Liver (tissue), 9 donors: Measurements from ENCODE around the gene CLCF1. TPM values are rescaled to one million over a fixed set of nuclear protein-coding genes. Genes with fewer than 3 reads are reported as not detected.

ENCODE experiments used
- DNase-seq: peaks from one replicate; pipeline ENCODE4 v3.0.0-alpha.2; 2017; ENCODE audit warnings: low spot score
- H3K27ac ChIP-seq, 2 donors: one replicate each; pipeline ENCODE4 v1.7.0; 2013; ENCODE audit warnings: inconsistent platforms in 2 of 2, low read length in 2 of 2, control low read depth in 1 of 2, low read depth in 1 of 2, mild to moderate bottlenecking in 1 of 2
- H3K27me3 ChIP-seq, 4 donors: one replicate each; pipeline versions ENCODE4 v1.6.1 to v1.7.0; 2013; ENCODE audit warnings: low read length in 3 of 4, inconsistent platforms in 1 of 4, mild to moderate bottlenecking in 1 of 4, moderate library complexity in 1 of 4; ENCODE audit not compliant: control insufficient read depth in 4 of 4, insufficient read depth in 4 of 4
- H3K36me3 ChIP-seq, 4 donors: one replicate each; pipeline versions ENCODE4 v1.6.1 to v1.7.0; 2013; ENCODE audit warnings: low read length in 3 of 4, mild to moderate bottlenecking in 3 of 4, low read depth in 1 of 4, moderate library complexity in 1 of 4; ENCODE audit not compliant: control insufficient read depth in 4 of 4, insufficient read depth in 3 of 4
- H3K4me1 ChIP-seq, 4 donors: one replicate each; pipeline versions ENCODE4 v1.6.1 to v1.7.0; 2013; ENCODE audit warnings: low read length in 3 of 4, mild to moderate bottlenecking in 3 of 4, moderate library complexity in 1 of 4; ENCODE audit not compliant: control insufficient read depth in 4 of 4, insufficient read depth in 4 of 4
- H3K4me3 ChIP-seq, 3 donors: one replicate each; pipeline versions ENCODE4 v1.6.1 to v1.7.0; 2013; ENCODE audit warnings: low read length in 3 of 3, control low read depth in 1 of 3, low read depth in 1 of 3, mild to moderate bottlenecking in 1 of 3
- H3K9ac ChIP-seq, 2 donors: one replicate each; pipeline ENCODE4 v1.7.0; 2013; ENCODE audit warnings: low read length in 2 of 2, mild to moderate bottlenecking in 2 of 2, moderate library complexity in 2 of 2, control low read depth in 1 of 2, low read depth in 1 of 2
- H3K9me3 ChIP-seq, 4 donors: one replicate each; pipeline versions ENCODE4 v1.6.1 to v1.7.0; 2013; ENCODE audit warnings: low read length in 3 of 4; ENCODE audit not compliant: control insufficient read depth in 4 of 4
- ATF3 ChIP-seq: IDR thresholded peaks from 2 replicates; pipeline ENCODE4 v1.6.1; 2016; ENCODE audit warnings: antibody characterized with exemption
- CTCF ChIP-seq: fragments of 150-350 bp; IDR thresholded peaks from 2 replicates; pipeline ENCODE4 v1.5.1; 2017; ENCODE audit warnings: improper control_type of control experiment, low read depth, low read length; ENCODE audit not compliant: missing input control
- EGR1 ChIP-seq, 2 donors: IDR thresholded peaks; 2 replicates each; pipeline ENCODE4 v1.6.1; 2016 to 2018; ENCODE audit warnings: antibody characterized with exemption in 2 of 2, low read depth in 2 of 2
- FOXA1 ChIP-seq: IDR thresholded peaks from 2 replicates; pipeline ENCODE4 v1.6.1; 2016; ENCODE audit warnings: antibody characterized with exemption
- FOXA2 ChIP-seq: IDR thresholded peaks from 2 replicates; pipeline ENCODE4 v1.6.1; 2016; ENCODE audit warnings: antibody characterized with exemption
- GABPA ChIP-seq, 2 donors: IDR thresholded peaks in 1 of 2; conservative IDR thresholded peaks in 1 of 2; 2 replicates each; pipeline ENCODE4 v1.6.1; 2016; ENCODE audit warnings: antibody characterized with exemption in 2 of 2, mild to moderate bottlenecking in 1 of 2, moderate library complexity in 1 of 2
- HNF4A ChIP-seq, 2 donors: conservative IDR thresholded peaks; 2 replicates each; pipeline ENCODE4 v1.6.1; 2016; ENCODE audit warnings: antibody characterized with exemption in 2 of 2, mild to moderate bottlenecking in 2 of 2
- HNF4G ChIP-seq: IDR thresholded peaks from 2 replicates; pipeline ENCODE4 v1.6.1; 2016; ENCODE audit warnings: antibody characterized with exemption
- JUND ChIP-seq, 2 donors: IDR thresholded peaks; 2 replicates each; pipeline ENCODE4 v1.6.1; 2016; ENCODE audit warnings: antibody characterized with exemption in 2 of 2
- MAX ChIP-seq: IDR thresholded peaks from 2 replicates; pipeline ENCODE4 v1.6.1; 2016; ENCODE audit warnings: antibody characterized with exemption
- NR2F2 ChIP-seq: IDR thresholded peaks from 2 replicates; pipeline ENCODE4 v1.6.1; 2016; ENCODE audit warnings: antibody characterized with exemption
- RAD21 ChIP-seq, 2 donors: IDR thresholded peaks; 2 replicates each; pipeline ENCODE4 v1.6.1; 2016; ENCODE audit warnings: antibody characterized with exemption in 2 of 2, mild to moderate bottlenecking in 2 of 2
- REST ChIP-seq: IDR thresholded peaks from 2 replicates; pipeline ENCODE4 v1.6.1; 2016; ENCODE audit warnings: antibody characterized with exemption, mild to moderate bottlenecking
- RXRA ChIP-seq, 2 donors: IDR thresholded peaks; 2 replicates each; pipeline ENCODE4 v1.6.1; 2017 to 2018; ENCODE audit warnings: antibody characterized with exemption in 2 of 2, mild to moderate bottlenecking in 1 of 2
- SP1 ChIP-seq: IDR thresholded peaks from 2 replicates; pipeline ENCODE4 v1.6.1; 2018; ENCODE audit warnings: antibody characterized with exemption, mild to moderate bottlenecking
- TAF1 ChIP-seq: conservative IDR thresholded peaks from 2 replicates; pipeline ENCODE4 v1.6.1; 2016; ENCODE audit warnings: antibody characterized with exemption, mild to moderate bottlenecking
- YY1 ChIP-seq: IDR thresholded peaks from 2 replicates; pipeline ENCODE4 v1.6.1; 2016; ENCODE audit warnings: antibody characterized with exemption, mild to moderate bottlenecking
- ZBTB33 ChIP-seq: IDR thresholded peaks from 2 replicates; pipeline ENCODE4 v1.6.1; 2016; ENCODE audit warnings: antibody characterized with exemption
- WGBS: extraction: QIAGEN DNeasy Blood & Tissue Kit; methylation state at CpG from one replicate; pipeline ENCODE4 v1.1.7; 2013; 5-methylcytosine and 5-hydroxymethylcytosine counted together
- polyA plus RNA-seq, 2 donors: library from polyadenylated mRNA; stranded (reverse) in 1 of 2; unstranded in 1 of 2; fragments of 200-250 nt in 1 of 2; fragments of >200 nt in 1 of 2; fragmentation: Nextera tagmentation in 1 of 2; extraction: Ambion mirVana in 1 of 2; gene quantifications; one replicate each; pipeline versions ENCODE4 v1.2.1 to v1.2.3, GENCODE V29; 2013 to 2015
- total RNA-seq, 2 donors: library from RNA; depleted of rRNA; stranded (reverse); fragments of >200 nt; gene quantifications; one replicate each; pipeline ENCODE4 v1.2.3, GENCODE V29; 2014
- donor health status: healthy.
- donor health status: healthy.
- donor health status: healthy.
- donor health status: healthy.
- donor health status: healthy.

The CLCF1 gene
- total and polyA plus RNA-seq, 4 donors: 0.14 to 1.8 (median 0.20) TPM

- DNase-seq: no peak
- no peak overlapping the region for H3K4me3 ChIP-seq
These were observed 3.6 kb downstream of the CLCF1 start for GRCh38 chr11:67369801-67370284.

GRCh38 chr11:67369275-67369674 is 4.1 kb downstream of the CLCF1 start:
- Histone ChIP-seq H3K36me3 (no peaks in the 10 kb centered on the region), H3K27me3 (no peaks in the 10 kb centered on the region), H3K4me3 (no peak overlapping the region), H3K4me1 (peaks cover 5 to 19% (median 6%) of the 10 kb centered on the region in 4 donors), H3K27ac (no peak overlapping the region), H3K9me3 (no peaks in the 10 kb centered on the region), H3K9ac (no peak overlapping the region)
- no peak for DNase-seq
- no peak for TF ChIP-seq SP1
- TF ChIP-seq HNF4G: no peak
- no peak for TF ChIP-seq EGR1 (IDR thresholded peaks at IDR 0.05; ENCODE audit: low read depth in 2 of 2)
- TF ChIP-seq GABPA (IDR thresholded peaks at IDR 0.05 in 1 of 2, conservative IDR thresholded peaks at IDR 0.05 in 1 of 2): no peak
- no peak for TF ChIP-seq RAD21 (IDR thresholded peaks at IDR 0.05)
- TF ChIP-seq ATF3: no peak
- TF ChIP-seq CTCF: no peak
- no peak for TF ChIP-seq YY1
- no peak for TF ChIP-seq REST
- TF ChIP-seq JUND (IDR thresholded peaks at IDR 0.05): no peak
- TF ChIP-seq FOXA2: no peak
- no peak for TF ChIP-seq FOXA1
- no peak for TF ChIP-seq HNF4A (conservative IDR thresholded peaks at IDR 0.05)
- TF ChIP-seq MAX: no peak
- TF ChIP-seq TAF1: no peak
- no peak for TF ChIP-seq RXRA (IDR thresholded peaks at IDR 0.05)
- TF ChIP-seq NR2F2: no peak
- no peak for TF ChIP-seq ZBTB33
- 91% methylated on average over 8 of the region's 8 CpGs for WGBS

More at GRCh38 chr11:67369801-67370284, 3.6 kb downstream of the CLCF1 start:
- H3K27me3 ChIP-seq: no peaks in the 10 kb centered on the region
- H3K4me1 ChIP-seq: peaks cover 8 to 24% (median 10%) of the 10 kb centered on the region in 4 donors
- TF ChIP-seq ATF3: no peak
- TF ChIP-seq CTCF: no peak
- H3K27ac ChIP-seq: no peak overlapping the region
- H3K36me3 ChIP-seq: no peaks in the 10 kb centered on the region
- 82% methylated on average over 12 of the region's 12 CpGs for whole genome bisulfite sequencing
- no peak overlapping the region for H3K9ac ChIP-seq
- H3K9me3 ChIP-seq: no peaks in the 10 kb centered on the region
